Stimulated activated CD8-positive, alpha-beta memory T cell treated with anti-CD3 and anti-CD28 coated beads, Interleukin-7, amount 100 ng/mL, for 24 hours (primary cell): Measurements from ENCODE around the gene ASL.
"Not testable (repeated sequence)": the region's sequence is repeated elsewhere in the genome, so short reads cannot be mapped to it uniquely, and the experiment has no call there.

Experiments
- DNase-seq: peaks from one replicate; pipeline ENCODE4 v3.0.0-alpha.2; 2020; ENCODE audit warnings: low read depth

The ASL gene

DNA sequence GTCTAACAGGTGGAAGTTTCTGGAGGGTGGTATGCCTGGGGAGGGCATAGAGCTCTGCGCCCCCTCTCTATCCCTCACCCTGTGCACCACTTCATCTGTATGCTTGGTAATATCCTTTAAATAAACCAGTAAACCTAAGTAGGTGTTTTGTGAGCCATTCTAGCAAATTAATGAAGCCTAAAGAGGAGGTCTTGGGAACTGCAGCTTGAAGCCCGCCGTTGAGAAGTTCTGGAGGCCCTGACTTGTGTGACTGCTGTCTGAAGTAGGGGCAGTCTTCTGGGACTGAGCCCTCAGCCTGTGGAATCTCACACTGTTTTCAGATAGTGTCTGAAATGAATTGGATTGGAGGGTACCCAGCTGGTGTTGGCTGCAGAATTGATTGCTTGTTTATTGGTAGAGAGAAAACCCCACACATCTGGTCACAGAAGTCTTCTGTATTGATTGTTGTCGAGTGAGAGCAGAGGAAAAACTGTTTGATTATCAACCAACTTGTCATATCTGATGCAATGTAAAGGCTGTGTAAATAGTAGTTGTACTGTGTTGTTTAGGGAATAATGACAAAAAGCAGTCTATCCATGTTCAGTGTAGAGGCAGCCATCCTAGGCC is 43.7 kb downstream of the ASL start:
- DNase-seq = no peak

DNA sequence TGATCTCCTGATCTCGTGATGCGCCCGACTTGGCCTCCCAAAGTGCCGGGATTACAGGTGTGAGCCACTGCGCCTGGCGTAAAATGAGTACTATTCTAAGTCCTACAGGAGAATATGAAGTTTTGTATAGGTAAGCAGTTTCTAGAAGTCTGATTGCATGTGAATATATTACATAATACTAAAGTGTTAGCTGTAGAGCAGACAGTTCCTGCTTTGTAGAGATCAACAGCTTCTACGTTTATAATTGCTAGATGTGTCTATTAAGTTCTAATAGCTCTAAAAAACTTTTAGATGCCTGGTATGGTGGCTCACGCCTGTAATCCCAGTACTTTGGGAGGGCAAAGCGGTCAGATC is 47.5 kb downstream of the ASL start:
- DNase-seq = no peak

DNA sequence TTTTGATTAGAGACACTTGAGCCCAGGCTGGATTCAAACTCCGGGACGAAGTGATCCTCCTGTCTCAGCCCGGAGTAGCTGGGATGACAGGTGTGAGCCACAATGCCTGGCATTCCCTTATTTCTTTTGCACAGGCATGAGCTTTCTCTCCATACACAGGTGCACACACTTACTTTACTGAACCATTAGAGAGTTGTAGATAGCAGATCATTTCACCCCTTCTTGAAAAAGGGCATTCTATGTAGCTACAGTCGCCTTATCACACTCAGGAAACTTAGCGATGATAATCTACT is 48.9 kb downstream of the ASL start:
- DNase-seq = not testable (repeated sequence)

DNA sequence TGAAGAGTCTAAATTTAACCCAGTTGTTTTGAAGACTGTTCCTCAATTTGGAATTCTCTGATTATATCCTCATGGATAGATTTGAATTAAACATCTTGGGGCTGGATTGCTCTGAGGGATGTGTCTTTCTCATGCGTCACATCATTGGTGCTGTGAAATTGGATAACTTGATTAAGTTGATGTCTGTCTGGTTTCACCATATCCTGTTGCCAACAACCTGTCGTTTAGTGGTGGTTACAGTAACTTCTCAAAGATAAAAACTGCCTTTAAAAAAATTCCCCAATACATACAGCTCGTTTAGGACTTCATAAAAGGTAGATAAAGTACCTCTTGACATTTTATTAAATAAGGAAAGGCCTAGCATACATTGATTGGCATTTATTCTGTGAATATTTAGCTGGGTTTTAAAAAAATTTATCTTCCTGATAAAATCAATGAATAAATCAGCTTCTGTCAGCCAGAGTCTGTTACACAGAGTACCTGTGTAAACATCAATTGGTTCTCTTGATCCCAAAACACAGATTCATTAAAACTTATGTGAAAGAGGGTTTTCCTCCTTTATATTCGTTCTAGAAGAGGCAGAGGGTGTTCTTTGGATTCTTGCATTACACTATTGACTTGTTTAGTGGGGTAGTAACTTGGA is 49.6 kb downstream of the ASL start:
- DNase-seq = no peak

DNA sequence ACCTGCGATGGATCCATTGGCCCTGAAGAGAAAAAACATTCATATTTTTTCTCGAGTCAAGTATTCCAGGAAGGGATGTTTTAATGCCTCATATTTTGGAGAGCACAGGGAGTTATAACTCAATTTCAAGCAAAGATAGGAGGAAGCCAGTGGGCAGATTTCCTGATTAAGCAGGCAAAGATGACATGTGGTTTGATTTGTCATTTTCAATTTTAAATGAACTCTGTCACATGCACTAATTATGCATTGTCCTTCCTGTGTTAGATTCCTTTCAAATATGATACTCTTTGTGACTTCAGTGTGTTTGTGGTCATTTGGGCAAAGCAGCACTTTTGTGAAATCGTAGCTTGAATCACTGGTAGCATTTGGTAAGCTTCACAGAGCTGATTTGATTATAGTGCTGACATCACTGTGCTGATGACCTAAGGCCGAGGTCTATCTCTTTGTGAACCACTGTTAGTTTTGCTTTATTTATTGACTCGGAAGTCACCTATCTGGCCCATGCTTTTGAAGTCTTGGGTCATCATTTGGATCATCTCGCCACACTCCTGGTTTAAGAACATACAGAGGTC is 50.2 kb downstream of the ASL start:
- not testable (repeated sequence) for DNase-seq

- DNase-seq = not testable (repeated sequence)
These were observed 51.6 kb downstream of the ASL start for GRCh38 chr7:66127172-66127571.

DNA sequence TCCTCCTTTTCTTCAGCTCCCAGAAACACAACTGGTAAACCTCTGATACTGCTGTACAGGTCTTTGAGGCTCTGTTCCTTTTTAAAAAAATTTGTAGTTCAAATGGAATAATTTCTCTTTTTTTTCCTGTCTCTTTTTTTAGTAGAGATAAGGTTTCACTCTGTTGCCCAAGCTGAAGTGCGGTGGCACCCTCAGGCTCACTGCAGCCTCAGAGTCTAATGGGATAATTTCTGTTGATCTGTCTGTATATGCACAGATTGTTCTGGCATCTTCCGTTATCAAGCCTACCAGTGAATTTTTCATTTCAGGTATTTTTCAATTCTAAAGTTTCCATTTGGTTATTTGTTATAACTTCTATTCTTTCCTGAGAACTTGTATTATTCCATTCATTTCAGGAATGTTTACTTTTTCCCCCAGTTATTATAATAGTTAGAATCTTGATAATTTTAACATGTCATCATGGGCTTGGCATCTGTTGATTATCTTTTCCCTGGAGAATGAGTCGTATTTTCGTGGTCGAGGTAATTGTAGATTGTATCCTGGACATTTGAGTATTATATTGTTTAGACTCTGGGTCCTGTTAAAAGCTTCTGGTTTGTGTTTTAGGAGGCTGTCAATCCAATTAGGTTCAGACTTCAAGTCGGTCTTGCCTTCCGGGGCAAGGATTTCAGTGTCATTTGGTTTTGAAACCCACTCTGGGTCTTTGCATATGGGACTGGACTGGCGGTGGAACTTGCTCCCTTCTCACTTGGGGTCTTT is 63.6 kb downstream of the ASL start:
- DNase-seq = no peak

DNA sequence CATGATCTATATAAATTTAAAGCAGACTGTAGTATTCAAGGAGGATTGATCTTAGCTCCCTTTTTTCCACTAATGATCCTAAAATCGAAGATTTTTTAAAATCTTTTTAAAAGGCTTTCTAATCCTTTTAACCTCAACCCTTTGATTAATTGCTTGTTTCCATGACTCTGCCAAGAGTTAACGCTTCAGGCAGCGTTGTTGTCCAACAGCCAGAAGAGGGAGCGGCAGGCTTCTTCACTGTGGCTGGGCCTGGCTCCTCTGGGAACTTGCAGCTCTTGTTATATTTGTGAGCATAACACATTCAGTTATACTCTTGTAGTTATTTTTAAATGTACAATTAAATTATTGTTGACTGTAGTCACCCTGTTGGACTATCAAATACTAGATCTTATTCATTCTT is 65.3 kb downstream of the ASL start:
- DNase-seq = no peak

DNA sequence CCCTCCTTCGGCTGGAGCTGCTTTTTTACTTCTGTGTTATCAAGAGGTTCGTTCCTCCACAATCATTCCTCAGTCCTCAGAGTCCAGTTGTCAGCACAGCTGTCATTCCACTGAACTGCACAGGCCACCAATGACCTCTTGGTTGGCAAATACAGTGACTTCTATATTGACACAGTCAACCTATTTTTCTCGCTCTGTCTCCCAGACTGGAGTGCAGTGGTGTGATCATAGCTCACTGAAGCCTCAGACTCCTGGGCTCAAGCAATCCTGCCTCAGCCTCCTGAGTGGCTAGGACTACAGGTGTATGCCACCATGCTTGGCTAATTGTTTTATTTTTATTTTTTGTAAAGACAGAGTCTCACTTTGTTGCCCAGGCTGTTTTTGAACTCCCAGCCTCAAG is 66.7 kb downstream of the ASL start:
- no peak for DNase-seq

GRCh38 chr7:66142996-66143395 is 67.4 kb downstream of the ASL start:
- DNase-seq = no peak
